Loucy (cell line): ENCODE measurements around the gene ADRM1.

Experiments
- H2AFZ ChIP-seq: fragments of 200-600 bp; sonication (generic); 2 replicates; pipeline ENCODE4 v1.6.0; 2016; ENCODE audit warnings: antibody characterized with exemption, mild to moderate bottlenecking, low read length, moderate library complexity
- H3F3A ChIP-seq: fragments of 200-600 bp; 2 replicates; pipeline ENCODE4 v1.6.0; 2016; ENCODE audit warnings: antibody characterized with exemption, low read depth, mild to moderate bottlenecking
- H3K27me3 ChIP-seq: fragments of 200-600 bp; sonication (generic); 2 replicates; pipeline ENCODE4 v1.6.1; 2014; ENCODE audit warnings: low read length, mild to moderate bottlenecking; ENCODE audit not compliant: insufficient read depth, poor library complexity, severe bottlenecking
- H3K36me3 ChIP-seq: fragments of 200-600 bp; sonication (generic); 2 replicates; pipeline ENCODE4 v1.6.1; 2016; ENCODE audit warnings: low read length; ENCODE audit not compliant: insufficient read depth
- H3K4me1 ChIP-seq: fragments of 200-600 bp; sonication (generic); 2 replicates; pipeline ENCODE4 v1.5.1; 2014; ENCODE audit warnings: low read length, mild to moderate bottlenecking; ENCODE audit not compliant: insufficient read depth, poor library complexity, severe bottlenecking
- H3K4me2 ChIP-seq: fragments of 200-600 bp; sonication (generic); 2 replicates; pipeline ENCODE4 v1.6.0; 2014; ENCODE audit warnings: antibody characterized with exemption, low read length, low read depth, mild to moderate bottlenecking; ENCODE audit not compliant: poor library complexity, severe bottlenecking
- H3K4me3 ChIP-seq: fragments of 200-600 bp; sonication (generic); 2 replicates; pipeline ENCODE4 v1.5.1; 2014; ENCODE audit warnings: low read length, mild to moderate bottlenecking, mixed read lengths; ENCODE audit not compliant: poor library complexity, severe bottlenecking
- H3K79me2 ChIP-seq: fragments of 200-600 bp; sonication (generic); 2 replicates; pipeline ENCODE4 v1.6.1; 2014; ENCODE audit warnings: low read length; ENCODE audit not compliant: insufficient read depth
- H3K9ac ChIP-seq: fragments of 200-600 bp; sonication (generic); 2 replicates; pipeline ENCODE4 v1.6.0; 2014; ENCODE audit warnings: mild to moderate bottlenecking, low read depth, low read length, moderate library complexity; ENCODE audit not compliant: poor library complexity, severe bottlenecking
- H3K9me2 ChIP-seq: fragments of 200-600 bp; sonication (generic); replicated peaks from 2 replicates; pipeline ENCODE4 v1.6.1; 2016; ENCODE audit warnings: low read depth, low read length, mixed read lengths
- H3K9me3 ChIP-seq: fragments of 200-600 bp; sonication (generic); 2 replicates; pipeline ENCODE4 v1.6.1; 2014; ENCODE audit warnings: mild to moderate bottlenecking, antibody characterized with exemption, low read length, low read depth; ENCODE audit not compliant: insufficient read depth
- H4K20me1 ChIP-seq: fragments of 200-600 bp; sonication (generic); 2 replicates; pipeline ENCODE4 v1.6.0; 2014; ENCODE audit warnings: antibody characterized with exemption, low read length, mild to moderate bottlenecking; ENCODE audit not compliant: insufficient read depth, poor library complexity, severe bottlenecking
- EZH2phosphoT487 ChIP-seq: fragments of 200-600 bp; IDR thresholded peaks from 2 replicates; pipeline ENCODE4 v1.6.1; 2018; ENCODE audit warnings: antibody characterized with exemption, mild to moderate bottlenecking, moderate library complexity, borderline replicate concordance
- TF ChIP-seq, protein P1 (sequence below): fragments of 200-600 bp; sonication (generic); conservative IDR thresholded peaks from 2 replicates; pipeline ENCODE4 v1.5.1; 2014; ENCODE audit warnings: mild to moderate bottlenecking, antibody characterized with exemption, low read length

The ADRM1 gene

GRCh38 chr20:62293111-62293784 is 9.5 kb upstream of the ADRM1 start:
- H4K20me1 ChIP-seq, result no peaks in the 10 kb centered on the region
- no peaks in the 10 kb centered on the region for H3K9me3 ChIP-seq
- H2AFZ ChIP-seq, result no peak overlapping the region
- H3F3A ChIP-seq, result no peaks in the 10 kb centered on the region
- H3K4me1 ChIP-seq, result no peaks in the 10 kb centered on the region
- no peak overlapping the region for H3K9ac ChIP-seq
- no peaks in the 10 kb centered on the region for H3K79me2 ChIP-seq
- peaks cover 48% of the 10 kb centered on the region; the same call in 1 of the 2 replicates for H3K36me3 ChIP-seq
- no peaks in the 10 kb centered on the region for H3K27me3 ChIP-seq
- no peak overlapping the region for H3K4me3 ChIP-seq
- H3K4me2 ChIP-seq, result no peak overlapping the region
- no peak for TF ChIP-seq EZH2phosphoT487
- TF ChIP-seq, protein P1, sequence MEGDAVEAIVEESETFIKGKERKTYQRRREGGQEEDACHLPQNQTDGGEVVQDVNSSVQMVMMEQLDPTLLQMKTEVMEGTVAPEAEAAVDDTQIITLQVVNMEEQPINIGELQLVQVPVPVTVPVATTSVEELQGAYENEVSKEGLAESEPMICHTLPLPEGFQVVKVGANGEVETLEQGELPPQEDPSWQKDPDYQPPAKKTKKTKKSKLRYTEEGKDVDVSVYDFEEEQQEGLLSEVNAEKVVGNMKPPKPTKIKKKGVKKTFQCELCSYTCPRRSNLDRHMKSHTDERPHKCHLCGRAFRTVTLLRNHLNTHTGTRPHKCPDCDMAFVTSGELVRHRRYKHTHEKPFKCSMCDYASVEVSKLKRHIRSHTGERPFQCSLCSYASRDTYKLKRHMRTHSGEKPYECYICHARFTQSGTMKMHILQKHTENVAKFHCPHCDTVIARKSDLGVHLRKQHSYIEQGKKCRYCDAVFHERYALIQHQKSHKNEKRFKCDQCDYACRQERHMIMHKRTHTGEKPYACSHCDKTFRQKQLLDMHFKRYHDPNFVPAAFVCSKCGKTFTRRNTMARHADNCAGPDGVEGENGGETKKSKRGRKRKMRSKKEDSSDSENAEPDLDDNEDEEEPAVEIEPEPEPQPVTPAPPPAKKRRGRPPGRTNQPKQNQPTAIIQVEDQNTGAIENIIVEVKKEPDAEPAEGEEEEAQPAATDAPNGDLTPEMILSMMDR, result no peak
- no peaks in the 10 kb centered on the region for H3K9me2 ChIP-seq

DNA sequence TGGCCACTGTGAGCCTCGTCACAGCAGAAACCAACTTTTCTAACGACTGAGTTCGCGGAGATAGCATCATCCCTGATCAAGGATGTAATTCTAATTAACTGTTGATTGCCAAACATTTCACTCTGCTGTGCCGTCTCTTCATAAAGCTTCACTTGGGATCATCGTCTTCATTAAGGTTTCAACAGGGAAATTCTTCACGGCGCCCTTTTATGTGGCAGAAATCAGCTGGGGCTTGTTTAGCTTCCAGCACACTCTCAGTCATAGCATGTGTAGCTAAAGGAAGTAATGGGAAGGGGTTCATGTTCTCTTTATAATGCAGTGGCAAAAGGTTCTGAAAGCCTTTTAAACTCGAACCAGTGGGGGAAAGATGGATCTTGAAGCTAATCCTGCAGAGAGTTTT is 8.9 kb upstream of the ADRM1 start:
- Histone ChIP-seq H3K36me3 (peaks cover 47% of the 10 kb centered on the region; the same call in 1 of the 2 replicates), H3K4me2 (no peak overlapping the region)
- TF ChIP-seq EZH2phosphoT487, result no peak
- TF ChIP-seq, protein P1, result no peak

GRCh38 chr20:62294516-62294915 is 8.3 kb upstream of the ADRM1 start:
- H3K9ac ChIP-seq, result no peak overlapping the region
- no peak overlapping the region for H2AFZ ChIP-seq
- no peaks in the 10 kb centered on the region for H3K9me2 ChIP-seq
- H3K4me1 ChIP-seq, result no peaks in the 10 kb centered on the region
- H3K4me2 ChIP-seq, result no peak overlapping the region
- no peak overlapping the region for H3K4me3 ChIP-seq
- H3K36me3 ChIP-seq, result peaks cover 43% of the 10 kb centered on the region; the same call in 1 of the 2 replicates
- H3F3A ChIP-seq, result no peaks in the 10 kb centered on the region
- no peaks in the 10 kb centered on the region for H3K9me3 ChIP-seq
- H3K27me3 ChIP-seq, result no peaks in the 10 kb centered on the region
- H4K20me1 ChIP-seq, result no peaks in the 10 kb centered on the region
- TF ChIP-seq, protein P1, result no peak
- no peaks in the 10 kb centered on the region for H3K79me2 ChIP-seq

More for the DNA sequence above, 8.9 kb upstream of the ADRM1 start:
- no peaks in the 10 kb centered on the region for H3K9me2 ChIP-seq
- no peaks in the 10 kb centered on the region for H3K79me2 ChIP-seq
- H2AFZ ChIP-seq, result no peak overlapping the region
- H3K4me3 ChIP-seq, result no peak overlapping the region
- H3K4me1 ChIP-seq, result no peaks in the 10 kb centered on the region
- no peaks in the 10 kb centered on the region for H3K27me3 ChIP-seq
- no peak overlapping the region for H3K9ac ChIP-seq
- no peaks in the 10 kb centered on the region for H3F3A ChIP-seq
- no peaks in the 10 kb centered on the region for H3K9me3 ChIP-seq
- H4K20me1 ChIP-seq, result no peaks in the 10 kb centered on the region
